Measurements from ENCODE around the gene SKIC8.
A peak's percentile ranks its signal among the peaks of the same experiment; 100 is the strongest.
"Not testable (repeated sequence)": the region's sequence is repeated elsewhere in the genome, so short reads cannot be mapped to it uniquely, and the experiment has no call there.

SKIC8 gene

DNA sequence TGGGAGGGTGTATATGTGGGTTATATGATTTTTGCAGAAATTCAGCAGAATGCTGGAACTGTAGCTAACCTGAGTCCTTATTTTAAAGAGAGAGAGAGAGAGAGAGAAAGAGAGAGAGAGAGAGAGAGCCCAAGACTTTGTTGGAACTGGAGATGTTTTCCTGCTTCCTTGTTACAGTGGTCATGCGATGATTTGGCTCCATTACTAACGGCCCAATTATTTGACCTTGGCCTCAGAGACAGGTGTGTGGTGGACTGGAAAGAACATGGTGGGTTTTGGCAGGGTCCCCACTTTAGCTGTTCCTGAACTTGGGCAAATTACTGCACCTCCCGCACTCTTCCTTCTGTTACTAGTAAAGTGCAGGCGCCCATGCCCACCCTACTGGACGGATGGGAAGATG lies 50.3 kb downstream of the SKIC8 start:
- no peak for DNase-seq

- DNase-seq, result no peak
Measured at GRCh38 chr15:78247911-78248310, 51.5 kb downstream of the SKIC8 start.

GRCh38 chr15:78245976-78246620 lies 53.3 kb downstream of the SKIC8 start:
- DNase-seq, result not testable (repeated sequence)

GRCh38 chr15:78245392-78245791 lies 54.0 kb downstream of the SKIC8 start:
- DNase-seq, result not testable (repeated sequence)

DNA sequence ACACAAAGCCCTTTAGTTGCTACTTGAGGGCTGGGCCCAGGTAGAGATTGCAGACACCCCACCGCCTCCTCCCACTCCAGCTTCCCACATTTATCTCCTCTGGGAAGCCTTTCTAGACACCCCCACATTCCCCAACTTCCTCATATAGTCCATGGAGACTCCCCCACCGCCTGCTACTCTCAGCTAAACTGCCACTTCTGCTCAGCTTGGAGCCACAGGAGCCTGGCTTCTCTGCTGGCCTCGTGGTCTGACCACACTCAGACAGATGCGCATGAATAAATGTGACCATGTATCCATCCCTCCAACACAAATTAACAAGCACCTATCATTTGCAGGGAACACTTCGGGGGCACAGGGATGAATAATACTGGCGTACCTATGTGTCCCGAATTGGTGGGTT lies 54.5 kb downstream of the SKIC8 start:
- DNase-seq, result no peak

- no peak for DNase-seq
Measured at GRCh38 chr15:78244101-78244500, 55.3 kb downstream of the SKIC8 start.

DNA sequence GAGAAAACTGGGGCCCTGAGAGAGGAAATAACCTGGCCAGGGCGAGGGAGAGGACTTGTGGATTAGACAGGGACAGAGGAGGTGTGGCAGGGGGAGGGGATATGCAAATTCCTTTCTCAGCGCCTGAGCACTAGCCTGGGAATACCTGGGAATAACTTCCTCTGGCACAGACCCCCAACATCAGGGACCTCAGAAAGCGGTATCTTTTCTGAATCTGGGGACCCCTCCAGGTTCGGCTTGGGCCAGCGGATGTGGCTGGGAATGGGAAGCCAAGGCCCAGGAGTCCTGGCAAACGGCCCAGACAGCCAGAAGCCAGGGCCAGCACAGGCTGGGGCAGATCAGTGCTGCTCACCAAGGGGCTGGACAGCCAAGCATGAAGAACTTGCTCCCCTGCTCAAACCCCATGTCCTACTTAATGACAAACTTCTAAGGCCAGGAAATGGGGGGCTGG lies 55.9 kb downstream of the SKIC8 start:
- DNase-seq, result no peak

DNA sequence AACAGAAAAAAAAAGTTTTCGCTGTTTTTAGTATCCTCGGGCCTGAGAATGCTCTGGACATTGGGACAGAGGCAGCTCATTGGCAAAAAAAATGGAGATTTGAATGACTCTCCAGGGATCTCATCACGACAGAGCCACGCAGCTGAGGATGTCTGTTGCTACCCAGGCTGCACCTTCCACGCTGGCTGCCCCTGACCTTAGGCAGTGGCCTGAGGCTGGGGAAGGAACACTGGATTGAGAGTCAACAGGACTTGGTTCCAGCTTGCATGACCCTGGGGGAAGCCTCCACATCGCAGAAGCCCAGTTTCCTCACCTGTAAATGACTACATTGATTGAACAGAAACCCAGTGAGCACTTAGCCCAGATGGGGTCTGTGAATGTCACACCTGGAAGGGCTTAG lies 56.4 kb downstream of the SKIC8 start:
- DNase-seq, result no peak

DNA sequence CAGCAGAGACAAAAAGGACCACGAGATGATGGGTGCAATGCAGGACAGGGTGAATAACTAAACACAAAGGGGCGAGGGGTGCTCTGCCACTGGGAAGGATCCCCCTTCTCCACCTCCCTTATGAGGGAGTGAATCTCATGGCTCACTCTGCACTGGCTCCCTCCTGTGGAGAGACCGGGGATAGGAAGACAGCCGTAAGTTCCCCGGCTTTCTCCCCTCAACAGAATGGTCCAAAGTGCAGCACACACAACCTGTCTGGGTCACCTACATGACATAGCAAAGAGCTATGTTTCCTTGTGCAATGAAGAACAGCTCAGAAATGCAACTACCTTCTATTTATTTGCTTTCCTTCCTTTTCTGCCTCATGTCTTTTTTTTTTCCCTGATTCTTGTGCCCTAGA lies 57.3 kb downstream of the SKIC8 start:
- peak in 1 of 5 experiments; percentile 34 for DNase-seq

GRCh38 chr15:78241017-78241416 lies 58.4 kb downstream of the SKIC8 start:
- peak; percentile 50 to 78 (median 67) for DNase-seq

GRCh38 chr15:78239811-78240210 lies 59.6 kb downstream of the SKIC8 start:
- DNase-seq, result no peak

DNA sequence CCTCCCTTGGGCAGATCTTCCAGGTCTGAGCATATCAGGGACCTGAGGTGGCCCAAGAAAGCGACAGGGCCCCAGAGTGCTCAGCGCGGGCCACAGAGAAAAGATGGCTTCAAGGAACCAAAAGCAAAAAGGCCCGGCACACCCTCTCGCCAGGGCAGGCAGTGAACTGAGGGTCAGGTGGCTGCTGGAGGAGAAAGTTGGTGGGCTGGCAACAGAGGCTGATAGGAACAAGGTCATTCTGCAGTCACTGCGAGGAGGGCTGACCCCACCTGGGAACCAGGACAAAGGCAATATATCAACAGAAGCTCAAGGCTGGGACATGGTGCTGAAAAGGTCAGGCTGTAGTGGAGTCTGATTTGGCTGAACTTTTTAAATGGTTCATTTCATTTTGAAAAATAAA lies 62.3 kb downstream of the SKIC8 start:
- no peak for DNase-seq

GRCh38 chr15:78236491-78236890 lies 62.9 kb downstream of the SKIC8 start:
- no peak for DNase-seq

DNA sequence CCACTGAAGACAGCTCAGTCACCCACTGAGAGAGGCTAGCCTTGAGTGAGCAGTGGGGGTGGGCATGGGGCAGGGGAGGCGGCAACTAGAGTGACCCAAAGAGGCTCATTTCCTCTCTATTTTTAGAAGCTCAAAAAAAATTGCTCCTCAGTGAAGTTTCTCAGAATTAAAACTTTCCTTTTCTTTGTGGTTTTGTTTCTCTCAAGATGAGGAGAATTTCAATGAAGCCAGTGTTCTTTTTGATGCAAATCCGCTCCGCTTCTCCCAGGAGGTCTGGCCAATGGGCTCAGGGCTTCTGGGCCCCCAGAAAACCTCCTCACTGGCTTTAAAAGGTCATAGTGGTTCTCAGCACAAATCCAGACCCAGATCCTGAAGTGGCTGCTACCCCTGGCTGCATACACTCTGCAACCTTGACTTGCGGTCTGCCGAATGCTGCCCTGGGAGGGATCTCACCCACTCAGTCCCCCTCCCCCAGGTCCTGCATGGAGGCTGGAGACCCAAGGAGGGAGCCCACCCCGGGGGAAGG lies 64.8 kb downstream of the SKIC8 start, which contains the start of gene ACSBG1:
TSS of gene ACSBG1 (minus strand) at position 51 of the 526 bp plus-strand sequence. CDS start 64 bp downstream, outside the sequence.
- no peak for DNase-seq

DNA sequence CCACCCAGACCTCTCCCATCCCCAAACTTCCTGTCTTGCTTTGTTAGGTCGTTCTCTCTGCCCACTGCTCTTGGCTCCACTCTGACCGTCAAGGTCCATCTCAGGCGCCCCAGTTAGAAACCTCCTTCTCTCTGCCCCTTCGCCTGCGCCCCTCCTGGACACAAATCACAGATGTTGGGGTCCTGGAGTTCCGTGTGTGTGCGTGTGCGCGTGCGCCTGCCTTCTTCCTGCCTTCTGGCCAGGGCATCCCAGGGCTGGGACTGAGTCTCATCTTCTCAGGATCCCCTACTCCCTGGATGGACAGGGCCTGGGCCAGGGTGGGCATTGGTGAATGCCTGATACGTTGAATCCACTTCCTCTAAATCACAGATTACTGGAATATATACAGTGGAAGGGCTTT lies 65.9 kb downstream of the SKIC8 start:
- DNase-seq, result no peak

All from T-helper 2 cell (primary cell).